HepG2 (cell line): ENCODE results near the gene HMG20B. TPM values are rescaled to one million over a fixed set of nuclear protein-coding genes. Genes with fewer than 3 reads are reported as not detected.

ENCODE experiments used
- ARID4A ChIP-seq: sonication (generic); formaldehyde crosslinking; IDR thresholded peaks from 2 replicates; pipeline ENCODE4 v1.5.0; 2020; ENCODE audit warnings: mild to moderate bottlenecking, missing genetic modification reagents, borderline replicate concordance
- FOXK2 ChIP-seq: fragments of 450-650 bp; IDR thresholded peaks from 2 replicates; pipeline ENCODE4 v1.6.1; 2016
- GMEB2 ChIP-seq: IDR thresholded peaks from 2 replicates; pipeline ENCODE4 v1.6.1; 2016; ENCODE audit warnings: missing biosample characterization, missing genetic modification reagents, low read depth
- KAT7 ChIP-seq: IDR thresholded peaks from 2 replicates; pipeline ENCODE4 v1.6.1; 2018; ENCODE audit warnings: borderline replicate concordance, missing compliant biosample characterization
- KMT2B ChIP-seq: IDR thresholded peaks from 2 replicates; pipeline ENCODE4 v1.6.1; 2016; ENCODE audit warnings: missing genetic modification reagents, missing compliant biosample characterization
- MAFG ChIP-seq: sonication (generic); formaldehyde crosslinking; IDR thresholded peaks from 2 replicates; pipeline ENCODE4 v1.5.1; 2020; ENCODE audit warnings: mild to moderate bottlenecking, missing genetic modification reagents
- NCOA2 ChIP-seq: sonication (generic); formaldehyde crosslinking; IDR thresholded peaks from 2 replicates; pipeline ENCODE4 v1.8.0; 2022; ENCODE audit warnings: inconsistent platforms
- NFATC3 ChIP-seq: sonication (generic); formaldehyde crosslinking; IDR thresholded peaks from 2 replicates; pipeline ENCODE4 v1.5.1; 2020; ENCODE audit warnings: mild to moderate bottlenecking, missing genetic modification reagents
- PLRG1 ChIP-seq: fragments of 450-650 bp; conservative IDR thresholded peaks from 2 replicates; pipeline ENCODE4 v1.6.1; 2016
- SIN3B ChIP-seq: fragments of 150-350 bp; IDR thresholded peaks from 2 replicates; pipeline ENCODE4 v1.6.1; 2014; ENCODE audit warnings: low read length
- SMYD3 ChIP-seq: sonication (generic); formaldehyde crosslinking; IDR thresholded peaks from 2 replicates; pipeline ENCODE4 v1.8.1; 2023; ENCODE audit warnings: mild to moderate bottlenecking, missing genetic modification reagents
- SNAI1 ChIP-seq: sonication (generic); formaldehyde crosslinking; IDR thresholded peaks from 2 replicates; pipeline ENCODE4 v1.5.0; 2020; ENCODE audit warnings: mild to moderate bottlenecking, missing genetic modification reagents, borderline replicate concordance
- STAT6 ChIP-seq: sonication (generic); formaldehyde crosslinking; IDR thresholded peaks from 2 replicates; pipeline ENCODE4 v1.4.0; 2020; ENCODE audit warnings: missing genetic modification reagents, mild to moderate bottlenecking, borderline replicate concordance
- ZNF546 ChIP-seq: sonication (generic); formaldehyde crosslinking; conservative IDR thresholded peaks from 2 replicates; pipeline ENCODE4 v1.8.1; 2023; ENCODE audit warnings: mild to moderate bottlenecking, missing genetic modification reagents
- polyA plus RNA-seq, 8 experiments: library from polyadenylated mRNA; depleted of rRNA in 3 of 8; stranded (reverse) in 7 of 8; unstranded in 1 of 8; fragments of >200 nt; fragmentation: Illumina TruSeq in 4 of 8; extraction: Trizol in 4 of 8; gene quantifications; 2 replicates each; pipeline versions ENCODE4 v1.2.1 to v1.2.3, GENCODE V29; 2011 to 2016; ENCODE audit warnings: low read depth in 4 of 8, missing spikeins in 1 of 8, mixed read lengths in 1 of 8; ENCODE audit not compliant: insufficient read depth in 1 of 8
- total RNA-seq, 5 experiments: library from RNA; depleted of rRNA; stranded (reverse); fragments of >200 nt; fragmentation: Illumina TruSeq; extraction: Trizol; gene quantifications; 2 replicates each; pipeline ENCODE4 v1.2.3, GENCODE V29; 2016; ENCODE audit warnings: low read depth in 1 of 5
- TF ChIP-seq, protein P1 (sequence below): sonication (generic); formaldehyde crosslinking; IDR thresholded peaks from 2 replicates; pipeline ENCODE4 v1.8.0; 2022; ENCODE audit warnings: missing genetic modification reagents, mild to moderate bottlenecking, inconsistent platforms, borderline replicate concordance
- TF ChIP-seq, protein P2 (sequence below): sonication (generic); formaldehyde crosslinking; IDR thresholded peaks from 2 replicates; pipeline ENCODE4 v1.4.0; 2020; ENCODE audit warnings: missing genetic modification reagents
- TF ChIP-seq, protein P3 (sequence below): sonication (generic); formaldehyde crosslinking; IDR thresholded peaks from 2 replicates; pipeline ENCODE4 v1.8.1; 2023; ENCODE audit warnings: mild to moderate bottlenecking, missing genetic modification reagents

The HMG20B gene
- total and polyA plus RNA-seq, 2 of the 13 experiments (the other 11 are each of a cell fraction or from before 2014, with no cell fraction given) = 23.9 to 29.2 TPM

- TF ChIP-seq KAT7 = no peak
- TF ChIP-seq GMEB2 (CRISPR knock-in tag) = peak; percentile 63; the same call in 1 of the 2 replicates
- TF ChIP-seq STAT6 (CRISPR knock-in tag) = no peak
- TF ChIP-seq NCOA2 (CRISPR knock-in tag) = no peak
- TF ChIP-seq KMT2B (CRISPR knock-in tag) = no peak
- no peak for TF ChIP-seq NFATC3 (CRISPR knock-in tag)
- no peak for TF ChIP-seq SNAI1 (CRISPR knock-in tag)
- TF ChIP-seq SIN3B = no peak
- no peak for TF ChIP-seq SMYD3 (CRISPR knock-in tag)
- no peak for TF ChIP-seq FOXK2
- TF ChIP-seq, protein P1, sequence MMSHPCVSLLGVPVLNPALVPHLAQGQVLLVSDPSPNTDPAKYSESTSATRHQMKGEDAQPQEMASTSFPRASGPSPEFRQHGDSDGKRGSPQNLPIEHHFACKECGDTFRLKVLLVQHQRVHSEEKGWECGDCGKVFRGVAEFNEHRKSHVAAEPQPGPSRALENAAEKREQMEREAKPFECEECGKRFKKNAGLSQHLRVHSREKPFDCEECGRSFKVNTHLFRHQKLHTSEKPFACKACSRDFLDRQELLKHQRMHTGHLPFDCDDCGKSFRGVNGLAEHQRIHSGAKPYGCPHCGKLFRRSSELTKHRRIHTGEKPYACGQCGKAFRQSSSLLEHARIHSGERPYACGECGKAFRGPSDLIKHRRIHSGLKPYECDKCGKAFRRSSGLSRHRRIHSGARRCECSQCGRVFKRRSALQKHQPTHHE (CRISPR knock-in tag) = no peak
- TF ChIP-seq, protein P2, sequence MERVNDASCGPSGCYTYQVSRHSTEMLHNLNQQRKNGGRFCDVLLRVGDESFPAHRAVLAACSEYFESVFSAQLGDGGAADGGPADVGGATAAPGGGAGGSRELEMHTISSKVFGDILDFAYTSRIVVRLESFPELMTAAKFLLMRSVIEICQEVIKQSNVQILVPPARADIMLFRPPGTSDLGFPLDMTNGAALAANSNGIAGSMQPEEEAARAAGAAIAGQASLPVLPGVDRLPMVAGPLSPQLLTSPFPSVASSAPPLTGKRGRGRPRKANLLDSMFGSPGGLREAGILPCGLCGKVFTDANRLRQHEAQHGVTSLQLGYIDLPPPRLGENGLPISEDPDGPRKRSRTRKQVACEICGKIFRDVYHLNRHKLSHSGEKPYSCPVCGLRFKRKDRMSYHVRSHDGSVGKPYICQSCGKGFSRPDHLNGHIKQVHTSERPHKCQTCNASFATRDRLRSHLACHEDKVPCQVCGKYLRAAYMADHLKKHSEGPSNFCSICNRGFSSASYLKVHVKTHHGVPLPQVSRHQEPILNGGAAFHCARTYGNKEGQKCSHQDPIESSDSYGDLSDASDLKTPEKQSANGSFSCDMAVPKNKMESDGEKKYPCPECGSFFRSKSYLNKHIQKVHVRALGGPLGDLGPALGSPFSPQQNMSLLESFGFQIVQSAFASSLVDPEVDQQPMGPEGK (CRISPR knock-in tag) = peak; percentile 60
- TF ChIP-seq ARID4A (CRISPR knock-in tag) = peak; percentile 56; the same call in 1 of the 2 replicates
- TF ChIP-seq PLRG1 = no peak
- TF ChIP-seq ZNF546 (CRISPR knock-in tag) = no peak
- TF ChIP-seq, protein P3, sequence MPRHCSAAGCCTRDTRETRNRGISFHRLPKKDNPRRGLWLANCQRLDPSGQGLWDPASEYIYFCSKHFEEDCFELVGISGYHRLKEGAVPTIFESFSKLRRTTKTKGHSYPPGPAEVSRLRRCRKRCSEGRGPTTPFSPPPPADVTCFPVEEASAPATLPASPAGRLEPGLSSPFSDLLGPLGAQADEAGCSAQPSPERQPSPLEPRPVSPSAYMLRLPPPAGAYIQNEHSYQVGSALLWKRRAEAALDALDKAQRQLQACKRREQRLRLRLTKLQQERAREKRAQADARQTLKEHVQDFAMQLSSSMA = no peak
- no peak for TF ChIP-seq MAFG
These were observed 451 bp upstream of the HMG20B start (continued) for GRCh38 chr19:3572132-3572854.
